ENCODE measurements around the gene CCDC157.
"Not testable (repeated sequence)": the region's sequence is repeated elsewhere in the genome, so short reads cannot be mapped to it uniquely, and the experiment has no call there.

Gene CCDC157

GRCh38 chr22:30390974-30391691 is 34.3 kb downstream of the CCDC157 start:
- DNase-seq (ENCODE audit: low read depth), result peak; percentile 60

DNA sequence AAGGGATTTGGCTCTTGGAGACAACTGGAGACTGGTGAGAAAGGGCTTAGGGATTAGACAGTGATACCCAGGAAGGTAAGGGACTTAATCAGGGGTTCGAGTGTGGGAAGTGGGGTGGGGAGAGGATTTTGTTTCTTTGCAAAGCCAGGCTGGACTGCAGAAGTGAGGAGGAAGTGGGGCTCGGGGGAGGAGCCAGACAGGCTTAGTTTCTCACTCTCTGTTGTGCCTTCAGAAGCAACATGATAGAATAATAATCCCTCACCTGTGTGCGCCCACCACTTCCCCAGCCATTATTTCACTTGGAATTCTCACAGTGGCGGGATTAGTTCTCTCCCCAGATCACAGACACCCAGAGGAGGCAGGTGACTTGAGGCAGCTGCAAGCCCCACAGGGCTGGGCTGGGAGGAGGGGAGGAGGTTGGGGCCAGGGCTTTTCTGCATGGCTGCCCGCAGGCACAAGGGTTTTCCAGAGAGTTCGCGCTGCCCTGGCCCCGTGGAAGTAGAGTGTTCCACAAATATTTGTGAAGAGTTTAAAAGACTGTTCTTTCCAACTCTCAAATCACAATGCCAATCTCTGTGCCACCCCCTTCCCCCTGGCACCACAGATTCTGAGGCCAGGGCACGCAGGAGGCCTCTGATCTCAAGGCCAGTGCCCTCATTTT is 36.0 kb downstream of the CCDC157 start:
- no peak for DNase-seq (ENCODE audit: low read depth)

DNA sequence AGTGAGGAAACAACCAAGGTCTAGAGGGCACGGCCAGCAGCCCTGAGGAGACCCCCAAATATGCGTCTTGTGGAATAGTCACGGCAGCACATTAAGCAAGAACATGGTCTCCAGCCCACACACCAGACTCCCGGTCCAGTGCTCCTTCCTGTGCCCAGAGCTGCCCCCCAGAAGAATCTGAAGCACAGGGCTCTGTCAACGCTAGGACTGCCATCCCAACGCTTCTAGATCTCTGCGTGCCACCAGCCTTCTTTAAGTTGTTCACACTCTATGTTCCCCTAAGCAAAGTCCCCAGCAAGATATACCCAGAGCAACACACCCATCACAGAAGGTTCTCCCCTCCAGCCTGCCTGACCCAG is 36.5 kb downstream of the CCDC157 start:
- DNase-seq (ENCODE audit: low read depth), result no peak

- DNase-seq (ENCODE audit: low read depth), result no peak
These were observed 37.1 kb downstream of the CCDC157 start for GRCh38 chr22:30393885-30394284.

- peak; percentile 24 for DNase-seq (ENCODE audit: low read depth)
These were observed 40.3 kb downstream of the CCDC157 start, which contains the start of gene SEC14L2 for GRCh38 chr22:30396871-30397655. SEC14L2 (plus strand) TSS chr22:30397018; CDS start chr22:30397117, 99 bp downstream.

DNA sequence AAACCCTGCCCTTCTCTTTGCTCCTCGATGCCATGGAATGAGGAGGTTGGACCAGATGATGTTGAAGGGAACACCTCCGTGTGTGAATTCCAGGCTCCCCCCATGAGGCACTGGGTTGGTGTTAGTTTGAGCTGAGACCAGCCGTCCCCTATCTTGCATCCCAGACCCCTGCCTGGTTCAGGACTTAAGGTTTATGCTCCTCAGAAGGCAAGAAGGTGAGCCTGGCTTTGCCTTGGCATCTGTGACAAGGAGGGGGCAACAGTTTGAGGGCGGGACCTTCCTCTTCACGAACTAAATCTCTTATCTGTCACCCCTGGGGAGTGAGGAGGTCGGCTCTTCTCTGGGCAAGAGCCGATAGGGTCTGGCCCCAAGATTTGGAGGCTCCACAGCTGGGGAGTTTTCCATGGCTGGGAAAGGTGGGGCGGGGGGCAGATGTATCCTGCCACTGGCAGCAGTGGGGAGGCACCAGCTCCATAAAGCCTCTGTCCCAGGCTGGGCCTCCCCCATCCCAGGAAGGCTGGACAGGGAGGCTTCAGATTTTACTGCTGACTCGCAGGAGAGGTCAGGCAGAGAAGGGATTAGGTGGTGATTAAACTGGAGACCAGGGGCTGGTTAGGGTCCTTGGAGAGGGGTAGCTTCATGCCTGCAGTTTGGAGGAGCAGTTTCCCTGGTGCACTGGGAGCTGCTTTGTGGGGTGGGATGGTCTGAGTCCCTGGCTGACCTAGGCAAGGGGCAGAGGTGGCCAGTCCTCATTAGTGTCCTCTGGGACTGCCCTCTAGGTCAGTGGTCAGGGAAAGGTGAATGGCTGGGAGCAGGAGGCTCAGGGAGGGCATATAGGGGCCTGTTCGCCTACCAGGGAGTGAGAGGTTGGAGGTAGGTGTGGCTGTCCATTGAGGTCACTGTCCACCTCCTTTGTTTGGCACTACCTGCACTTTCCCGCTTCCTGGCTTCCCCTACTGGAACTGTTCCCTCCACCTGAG is 41.1 kb downstream of the CCDC157 start:
- no peak for DNase-seq (ENCODE audit: low read depth)

GRCh38 chr22:30398685-30399680 is 42.2 kb downstream of the CCDC157 start:
- no peak for DNase-seq (ENCODE audit: low read depth)

DNA sequence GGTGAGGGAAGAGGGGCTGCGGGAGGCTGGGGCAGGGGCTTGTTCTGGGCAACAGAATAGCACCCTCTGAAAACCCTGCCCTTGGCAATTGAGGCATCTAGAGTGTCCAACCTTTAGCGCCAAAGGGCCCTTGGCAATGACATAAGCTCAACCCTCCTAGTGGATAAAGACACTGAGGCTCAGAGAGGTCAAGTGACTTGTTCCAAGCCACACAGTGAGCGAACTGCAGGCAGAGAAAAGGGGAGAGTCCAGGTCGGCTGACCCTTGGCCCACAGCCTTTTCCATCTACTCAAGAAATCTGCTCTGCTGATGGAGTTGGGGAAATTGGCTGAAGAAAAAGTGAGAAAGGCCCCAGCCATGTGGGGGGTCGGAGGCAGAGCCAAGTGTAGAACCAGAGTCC is 42.9 kb downstream of the CCDC157 start:
- DNase-seq (ENCODE audit: low read depth), result no peak

GRCh38 chr22:30400159-30400558 is 43.4 kb downstream of the CCDC157 start:
- no peak for DNase-seq (ENCODE audit: low read depth)

DNA sequence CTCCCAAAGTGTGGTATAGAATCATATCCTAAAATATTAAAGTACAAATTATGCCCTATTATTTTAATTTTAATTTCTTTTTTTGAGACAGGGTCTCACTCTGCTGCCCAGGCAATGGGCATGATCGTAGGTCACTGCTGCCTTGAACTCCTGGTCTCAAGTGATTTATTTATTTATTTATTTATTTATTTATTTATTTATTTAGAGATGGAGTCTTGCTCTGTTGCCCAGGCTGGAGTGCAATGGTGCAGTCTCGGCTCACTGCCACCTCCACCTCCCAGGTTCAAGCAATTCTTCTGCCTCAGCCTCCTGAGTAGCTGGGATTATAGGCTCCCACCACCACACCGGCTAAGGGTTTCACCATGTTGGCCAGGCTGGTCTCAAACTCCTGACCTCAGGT is 44.2 kb downstream of the CCDC157 start:
- not testable (repeated sequence) for DNase-seq (ENCODE audit: low read depth)

GRCh38 chr22:30402028-30402765 is 45.4 kb downstream of the CCDC157 start:
- DNase-seq (ENCODE audit: low read depth), result no peak

DNA sequence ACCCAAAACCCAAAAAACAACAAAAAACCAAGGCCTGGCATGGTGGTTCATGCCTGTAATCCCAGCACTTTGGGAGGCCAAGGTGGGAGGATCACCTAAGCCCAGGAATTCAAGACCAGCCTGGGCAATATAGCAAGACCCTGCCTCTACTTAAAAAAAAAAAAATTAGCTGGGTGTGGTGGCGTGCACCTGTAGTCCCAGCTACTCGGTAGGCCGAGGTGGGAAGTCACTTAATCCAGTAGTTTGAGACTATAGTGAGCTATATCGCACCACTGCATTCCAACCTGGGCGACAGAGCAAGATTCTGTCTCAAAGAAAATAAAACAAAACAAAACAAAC is 45.9 kb downstream of the CCDC157 start:
- not testable (repeated sequence) for DNase-seq (ENCODE audit: low read depth)

DNA sequence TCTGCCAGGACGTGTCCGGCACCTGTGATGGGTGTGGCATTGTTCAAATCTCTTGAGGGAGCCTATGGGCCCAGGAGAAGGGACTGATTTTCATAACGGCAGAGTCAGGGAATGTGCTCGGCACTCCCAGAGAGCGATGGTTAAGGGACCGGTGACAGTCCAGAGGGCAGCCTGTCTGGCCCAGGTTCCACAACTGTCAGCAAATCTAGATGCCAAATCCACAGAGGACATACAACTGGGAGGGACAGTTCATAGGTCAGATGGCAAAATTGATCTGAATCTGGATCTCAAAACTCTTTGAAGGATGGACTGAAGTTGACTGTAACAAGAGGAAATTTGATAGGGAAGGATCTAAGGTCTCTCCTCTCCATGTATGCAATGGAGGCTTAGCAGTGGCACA is 47.5 kb downstream of the CCDC157 start:
- no peak for DNase-seq (ENCODE audit: low read depth)

DNA sequence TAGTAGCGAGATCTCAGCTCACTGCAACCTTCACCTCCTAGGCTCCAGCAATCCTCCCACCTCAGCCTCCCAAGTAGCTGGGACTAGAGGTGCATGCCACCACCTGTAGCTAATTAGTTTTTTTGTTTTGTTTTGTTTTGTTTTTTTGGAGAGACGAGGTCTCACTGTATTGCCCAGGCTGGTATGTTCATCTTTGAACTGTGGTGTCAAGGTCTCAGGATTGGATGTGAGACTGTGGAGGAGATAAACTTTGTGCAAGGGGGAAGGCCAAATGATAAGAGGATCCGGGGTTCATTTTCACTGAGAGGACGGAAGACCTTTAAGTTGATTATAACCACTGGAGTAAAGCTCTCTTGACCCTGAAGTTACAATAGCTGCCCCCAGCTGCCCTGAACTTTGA is 48.9 kb downstream of the CCDC157 start:
- DNase-seq (ENCODE audit: low read depth), result no peak

GRCh38 chr22:30406400-30406799 is 49.6 kb downstream of the CCDC157 start:
- no peak for DNase-seq (ENCODE audit: low read depth)

DNA sequence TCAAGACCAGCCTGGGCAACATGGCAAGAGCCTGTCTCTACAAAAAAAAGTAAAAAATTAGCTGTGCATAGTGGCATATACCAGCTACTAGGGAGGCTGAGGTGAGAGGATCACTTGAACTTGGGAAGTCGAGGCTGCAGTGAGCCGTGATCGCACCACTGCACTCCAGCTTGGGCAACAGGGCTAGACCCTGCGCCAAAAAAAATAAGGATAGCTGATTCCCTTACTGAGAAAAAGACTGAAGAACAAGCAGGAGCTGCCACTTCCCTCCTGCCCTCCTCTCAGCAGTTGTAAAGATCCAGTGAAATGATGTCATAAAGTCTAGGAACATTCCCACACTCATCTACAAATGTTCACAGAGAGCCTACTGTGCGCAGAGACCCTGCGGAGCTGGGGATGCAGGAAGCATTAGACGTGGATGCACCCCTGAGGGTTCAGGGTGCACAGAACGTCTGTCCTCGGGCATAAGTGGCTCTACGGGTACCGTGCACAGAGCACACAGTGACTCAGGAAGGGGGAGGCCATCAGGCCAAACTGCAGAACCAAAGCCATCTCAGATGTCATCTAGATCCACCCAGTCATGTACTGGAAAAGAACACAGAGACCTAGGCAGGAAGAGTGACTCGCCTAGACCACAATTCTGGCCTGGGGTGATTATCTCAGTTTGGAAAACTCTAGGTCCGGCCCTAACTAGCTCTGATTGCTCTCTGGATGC is 51.7 kb downstream of the CCDC157 start:
- no peak for DNase-seq (ENCODE audit: low read depth)

DNA sequence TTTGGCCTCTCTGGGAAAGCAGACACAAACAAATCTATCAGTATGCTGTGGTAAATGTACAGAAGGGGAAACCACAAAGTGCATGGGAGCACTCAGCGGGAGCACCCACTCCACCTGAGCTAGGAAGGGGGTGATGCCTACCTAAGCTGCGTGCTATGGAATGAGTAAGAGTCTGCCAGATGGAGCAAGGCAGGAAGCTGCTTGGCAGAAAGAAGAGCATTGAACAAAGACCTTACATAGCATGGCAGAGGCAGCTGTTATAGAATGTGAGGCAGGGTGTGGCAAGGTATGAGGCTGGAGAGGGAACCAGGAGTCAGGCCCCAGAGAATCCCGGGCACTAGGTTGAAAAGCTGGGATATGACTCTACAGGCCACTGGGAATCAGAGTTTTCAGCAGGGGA is 55.0 kb downstream of the CCDC157 start:
- DNase-seq (ENCODE audit: low read depth), result no peak

- DNase-seq (ENCODE audit: low read depth), result no peak
These were observed 56.2 kb downstream of the CCDC157 start for GRCh38 chr22:30413001-30413400.
